Activated T-cell treated with anti-CD3 and anti-CD28 coated beads, Interleukin-2, amount 50 U/mL, for 4 hours (primary cell): ENCODE results near the gene TICRR. TPM values are rescaled to one million over a fixed set of nuclear protein-coding genes. Genes with fewer than 3 reads are reported as not detected.

ENCODE experiments used
- ATAC-seq, 2 donors: fragments of 200-7000 bp; cut with Tn5 transposase; one replicate each; pipeline ENCODE4 v1.10.0; 2021
- DNase-seq: peaks from one replicate; pipeline ENCODE4 v3.0.0-alpha.2; 2020
- H3K27me3 Mint-ChIP-seq: one replicate; pipeline ENCODE4 v1.8.0; 2021; ENCODE audit warnings: low read depth, mixed read lengths
- H3K36me3 Mint-ChIP-seq: one replicate; pipeline ENCODE4 v1.8.0; 2022; ENCODE audit warnings: mixed read lengths; ENCODE audit not compliant: insufficient read depth
- H3K4me1 Mint-ChIP-seq: one replicate; pipeline ENCODE4 v1.8.0; 2021; ENCODE audit warnings: low read depth, mixed read lengths
- H3K4me3 Mint-ChIP-seq: one replicate; pipeline ENCODE4 v1.8.0; 2021; ENCODE audit warnings: mild to moderate bottlenecking, moderate library complexity, mixed read lengths
- H3K9me3 Mint-ChIP-seq: one replicate; pipeline ENCODE4 v1.8.0; 2021; ENCODE audit warnings: mixed read lengths
- total RNA-seq, 3 donors: library from RNA; stranded (reverse); gene quantifications; one replicate each; pipeline ENCODE4 v1.2.1, GENCODE V29; 2021

The TICRR gene
- total RNA-seq, 3 donors from 2014 or later: 3.3 to 5.1 (median 4.5) TPM

DNA sequence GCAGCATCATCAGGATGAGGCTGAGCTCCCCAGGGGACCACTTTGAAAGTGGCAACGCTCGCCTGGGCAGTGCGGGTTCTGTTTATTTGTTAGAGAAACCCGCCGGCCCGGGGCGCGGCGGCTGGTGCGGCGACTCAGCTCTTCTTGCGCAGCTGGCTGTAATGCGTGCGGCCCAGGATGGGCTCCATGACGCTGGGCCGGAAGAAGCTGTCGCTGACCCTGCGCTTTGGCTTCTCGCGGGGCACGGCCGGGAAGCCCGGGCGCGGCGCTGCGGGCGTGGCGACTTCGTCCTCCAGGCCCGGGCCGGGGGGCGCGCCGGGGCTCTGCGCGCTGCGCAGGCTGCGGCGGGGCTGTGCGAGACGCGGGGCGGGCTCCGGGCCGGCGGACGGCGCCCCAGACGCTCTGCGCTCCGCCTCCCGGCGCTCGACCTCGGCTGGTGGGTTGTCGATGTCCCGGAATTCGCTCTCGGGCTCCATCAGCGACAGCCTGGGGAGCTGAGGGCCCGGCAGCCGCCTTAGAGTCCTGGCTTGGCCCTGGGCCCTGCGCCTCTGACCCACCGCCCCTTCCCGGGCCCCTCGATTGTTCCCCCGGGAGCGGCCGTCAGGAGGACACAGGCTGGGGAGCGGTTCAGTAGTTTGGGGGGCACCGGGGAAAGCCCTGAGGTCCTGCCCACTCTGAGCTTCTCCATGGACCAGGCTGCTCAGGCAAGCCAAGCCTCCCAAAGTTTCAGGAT lies 90.3 kb downstream of the TICRR start:
- no peaks in the 10 kb centered on the region for H3K36me3 Mint-ChIP-seq
- peak; percentile 72 for ATAC-seq
- H3K9me3 Mint-ChIP-seq: no peaks in the 10 kb centered on the region
- H3K4me1 Mint-ChIP-seq: peaks cover 3% of the 10 kb centered on the region
- no peak for DNase-seq
- H3K4me3 Mint-ChIP-seq: no peak overlapping the region
- peaks cover 26% of the 10 kb centered on the region for H3K27me3 Mint-ChIP-seq

DNA sequence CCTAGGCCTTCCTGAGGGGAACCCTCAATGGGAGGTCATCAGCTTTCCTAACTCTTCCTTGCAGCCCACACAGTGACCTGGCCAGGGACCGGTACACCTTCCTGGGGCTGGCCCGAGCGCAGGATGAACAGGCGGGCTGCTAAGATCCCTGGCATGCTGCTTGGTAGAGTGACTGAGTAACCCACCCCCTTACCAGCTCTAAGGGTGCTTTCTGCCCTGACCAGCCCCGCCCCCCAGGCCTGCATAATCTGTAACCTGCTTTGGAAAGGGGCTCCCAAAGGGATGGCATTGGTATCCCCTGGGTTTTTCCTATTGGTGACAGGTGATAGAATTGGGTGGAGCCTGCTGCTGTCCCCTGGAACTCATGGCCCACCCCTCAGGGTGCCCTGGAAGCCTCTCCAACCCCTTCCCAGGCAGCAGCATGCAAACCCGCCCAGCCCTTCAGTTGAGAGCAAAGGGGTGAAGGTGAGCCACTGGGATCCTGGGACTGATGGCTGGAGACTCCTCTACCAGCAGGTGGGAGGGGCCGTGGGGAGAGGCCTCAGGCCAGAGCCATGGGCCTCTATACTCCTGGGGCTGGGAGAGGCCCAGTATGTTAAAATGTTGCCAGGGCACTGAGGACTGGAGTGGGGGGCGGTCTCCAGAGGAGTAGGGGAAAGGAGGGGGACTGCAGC lies 91.1 kb downstream of the TICRR start:
- Mint-ChIP-seq H3K27me3 (peaks cover 24% of the 10 kb centered on the region), H3K36me3 (no peaks in the 10 kb centered on the region), H3K4me3 (no peak overlapping the region), H3K9me3 (no peaks in the 10 kb centered on the region), H3K4me1 (peaks cover 3% of the 10 kb centered on the region)
- DNase-seq: no peak
- no peak for ATAC-seq

DNA sequence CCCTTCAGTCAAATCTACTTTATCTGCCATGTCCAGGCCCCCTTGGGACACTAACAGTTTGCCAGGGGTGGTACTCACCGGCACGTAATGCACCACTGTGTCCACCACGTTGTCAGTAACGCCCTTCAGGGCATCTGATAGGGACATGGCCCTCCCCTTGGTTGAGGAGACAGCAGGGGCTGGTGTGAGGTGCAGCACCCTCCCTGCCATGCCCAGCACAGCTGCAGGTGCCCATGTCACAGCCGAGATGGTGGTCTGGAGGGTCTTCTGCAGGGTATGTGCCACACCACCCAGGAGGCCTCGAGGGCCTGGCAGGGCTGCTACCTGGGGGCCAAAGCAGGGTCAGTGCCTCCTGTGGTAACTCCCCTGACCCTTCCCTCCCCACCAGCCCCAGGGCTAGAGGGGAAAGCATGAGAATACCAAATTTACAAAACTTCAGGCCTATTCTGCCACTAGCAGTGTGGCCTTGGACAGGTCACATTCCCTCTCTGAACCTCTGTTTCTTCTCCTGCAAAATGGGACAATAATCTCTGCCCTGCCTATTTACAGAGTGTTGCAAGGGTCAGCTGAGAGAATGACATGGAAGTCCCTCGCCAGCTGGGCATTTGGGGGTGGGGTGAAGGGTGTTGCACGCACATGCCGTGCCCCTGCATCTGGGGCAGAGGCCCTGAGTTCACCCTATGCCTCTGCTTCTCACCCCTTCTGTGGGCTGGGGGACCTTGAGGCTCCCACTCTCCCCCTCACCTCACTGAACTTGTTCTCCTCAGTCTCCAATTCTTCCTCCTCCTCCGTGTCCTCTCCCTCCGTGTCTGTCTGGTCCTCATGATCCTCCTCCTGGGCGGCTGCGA lies 91.8 kb downstream of the TICRR start:
- Mint-ChIP-seq H3K36me3 (no peaks in the 10 kb centered on the region), H3K9me3 (no peaks in the 10 kb centered on the region), H3K4me1 (peaks cover 3% of the 10 kb centered on the region), H3K4me3 (no peak overlapping the region), H3K27me3 (peaks cover 24% of the 10 kb centered on the region)
- DNase-seq (no peak), ATAC-seq (no peak)

DNA sequence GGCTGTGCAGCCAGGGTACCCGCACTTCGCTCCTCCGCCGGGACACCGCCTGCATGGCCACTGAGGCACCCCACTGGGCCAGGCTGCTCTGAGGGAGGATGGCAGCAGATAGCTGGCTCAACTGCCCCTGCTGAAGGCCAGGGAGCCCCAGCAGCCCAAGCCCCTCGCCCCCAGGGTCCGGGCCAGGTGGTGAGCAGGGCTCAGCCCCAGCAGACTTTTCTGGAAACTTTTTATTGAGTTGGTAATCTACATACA lies 92.4 kb downstream of the TICRR start:
- DNase-seq (no peak), ATAC-seq (no peak)
- no peak overlapping the region for H3K4me3 Mint-ChIP-seq
- H3K36me3 Mint-ChIP-seq: no peaks in the 10 kb centered on the region
- H3K9me3 Mint-ChIP-seq: no peaks in the 10 kb centered on the region
- peaks cover 3% of the 10 kb centered on the region for H3K4me1 Mint-ChIP-seq
- H3K27me3 Mint-ChIP-seq: peaks cover 21% of the 10 kb centered on the region

DNA sequence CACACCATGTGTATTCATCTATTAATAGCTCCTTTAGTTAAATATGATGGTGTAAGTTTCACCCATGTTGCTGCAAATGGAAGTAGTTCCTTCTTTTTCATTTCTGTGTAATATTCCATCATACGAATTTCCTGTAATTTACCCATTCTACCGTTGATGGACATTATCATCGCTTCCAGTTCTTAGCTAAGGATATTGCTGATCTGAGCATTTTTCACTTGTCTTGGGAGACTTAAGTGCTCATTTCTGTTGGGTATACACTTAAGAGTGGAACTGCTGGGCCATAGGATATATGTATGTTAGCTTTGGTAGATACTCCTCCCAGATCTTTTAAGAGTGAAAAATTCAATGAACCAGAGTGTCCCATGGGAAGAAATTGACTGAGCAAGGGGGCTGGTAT lies 92.9 kb downstream of the TICRR start:
- no peak for DNase-seq
- H3K27me3 Mint-ChIP-seq: peaks cover 19% of the 10 kb centered on the region
- no peaks in the 10 kb centered on the region for H3K36me3 Mint-ChIP-seq
- ATAC-seq: no peak
- H3K9me3 Mint-ChIP-seq: no peaks in the 10 kb centered on the region
- H3K4me3 Mint-ChIP-seq: no peak overlapping the region
- peaks cover 3% of the 10 kb centered on the region for H3K4me1 Mint-ChIP-seq

DNA sequence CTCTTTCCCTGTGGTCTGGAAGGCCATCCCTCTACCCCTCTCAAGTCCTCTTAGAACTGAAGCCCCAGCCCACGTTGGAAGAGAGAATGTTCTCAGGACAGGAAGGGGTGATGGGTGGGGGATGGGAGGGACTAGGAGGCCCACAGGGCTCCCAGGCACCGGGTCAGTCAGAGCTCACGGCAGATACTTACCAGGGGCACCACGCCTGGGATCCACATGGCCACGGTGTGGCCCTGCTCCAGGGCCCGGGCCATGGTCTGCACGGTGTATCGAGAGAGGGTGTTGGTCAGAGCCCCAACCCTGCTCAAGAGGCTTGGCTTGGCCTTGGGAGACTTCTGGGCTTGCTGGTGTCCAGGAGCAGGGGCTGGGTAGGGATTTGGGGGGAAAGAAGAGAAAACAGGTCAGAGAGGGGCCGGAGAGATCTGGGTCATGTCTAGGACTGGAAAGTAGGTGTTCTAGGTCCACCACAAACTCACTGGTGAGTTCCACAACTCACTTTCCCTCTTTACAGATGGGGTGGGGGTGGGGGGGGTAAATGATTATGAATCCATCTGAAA lies 94.1 kb downstream of the TICRR start:
- no peaks in the 10 kb centered on the region for H3K9me3 Mint-ChIP-seq
- H3K4me3 Mint-ChIP-seq: no peak overlapping the region
- ATAC-seq (no peak), DNase-seq (no peak)
- H3K27me3 Mint-ChIP-seq: peaks cover 14% of the 10 kb centered on the region
- no peaks in the 10 kb centered on the region for H3K36me3 Mint-ChIP-seq
- H3K4me1 Mint-ChIP-seq: peaks cover 3% of the 10 kb centered on the region

DNA sequence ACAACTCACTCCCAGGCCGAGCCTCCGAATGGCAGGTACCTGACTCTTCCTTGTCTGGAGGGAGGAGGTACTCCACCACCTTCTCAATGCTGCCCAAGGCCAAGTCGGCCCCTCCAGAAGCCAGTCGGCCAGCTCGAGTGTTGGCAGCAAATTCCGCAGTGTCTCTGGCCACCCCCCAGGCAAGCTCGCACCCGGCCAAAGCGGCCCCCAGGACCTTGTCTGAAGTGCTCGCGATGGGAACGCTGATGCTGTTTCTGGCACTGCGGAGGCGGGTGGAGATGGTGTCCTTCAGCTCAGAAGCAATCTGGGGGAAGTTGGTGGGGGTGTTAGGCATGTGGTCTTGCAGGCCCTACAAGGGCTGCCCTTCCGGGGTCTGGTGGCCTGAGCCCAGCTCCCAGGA lies 94.7 kb downstream of the TICRR start:
- Mint-ChIP-seq H3K4me1 (peaks cover under 1% of the 10 kb centered on the region), H3K27me3 (peaks cover 9% of the 10 kb centered on the region), H3K36me3 (no peaks in the 10 kb centered on the region), H3K4me3 (no peak overlapping the region), H3K9me3 (no peaks in the 10 kb centered on the region)
- no peak for DNase-seq
- no peak for ATAC-seq

DNA sequence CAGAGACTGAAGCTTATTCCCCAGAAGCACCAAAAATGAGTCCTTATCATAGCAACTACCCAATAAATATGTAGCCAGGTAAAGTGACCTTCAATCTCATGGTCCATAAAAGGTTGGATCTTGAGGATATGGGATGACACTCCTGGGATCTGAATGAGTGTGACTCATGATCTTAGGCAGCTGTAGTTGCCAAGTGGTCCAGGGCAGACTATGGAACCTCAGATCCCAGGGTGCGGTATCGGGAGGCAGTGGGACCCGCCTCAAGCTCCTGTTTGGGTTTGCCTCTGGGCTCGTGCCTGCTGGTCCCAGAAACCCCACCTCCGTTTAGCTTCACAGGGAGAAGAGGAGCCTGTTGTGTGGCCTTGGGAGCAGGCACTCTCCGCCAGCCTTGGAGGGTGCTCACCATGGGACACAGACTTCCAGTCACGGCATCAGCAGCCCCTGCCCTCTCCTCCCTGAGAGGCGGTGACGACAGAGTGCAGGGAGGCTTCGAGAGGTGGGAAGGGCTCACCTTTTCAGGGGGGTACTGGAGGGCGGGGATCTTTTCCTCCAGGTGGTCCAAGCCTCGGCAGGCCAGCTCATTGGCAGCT lies 95.8 kb downstream of the TICRR start:
- Mint-ChIP-seq H3K27me3 (peaks cover 7% of the 10 kb centered on the region), H3K4me3 (no peak overlapping the region), H3K9me3 (no peaks in the 10 kb centered on the region), H3K4me1 (no peaks in the 10 kb centered on the region), H3K36me3 (no peaks in the 10 kb centered on the region)
- no peak for DNase-seq
- ATAC-seq: no peak

DNA sequence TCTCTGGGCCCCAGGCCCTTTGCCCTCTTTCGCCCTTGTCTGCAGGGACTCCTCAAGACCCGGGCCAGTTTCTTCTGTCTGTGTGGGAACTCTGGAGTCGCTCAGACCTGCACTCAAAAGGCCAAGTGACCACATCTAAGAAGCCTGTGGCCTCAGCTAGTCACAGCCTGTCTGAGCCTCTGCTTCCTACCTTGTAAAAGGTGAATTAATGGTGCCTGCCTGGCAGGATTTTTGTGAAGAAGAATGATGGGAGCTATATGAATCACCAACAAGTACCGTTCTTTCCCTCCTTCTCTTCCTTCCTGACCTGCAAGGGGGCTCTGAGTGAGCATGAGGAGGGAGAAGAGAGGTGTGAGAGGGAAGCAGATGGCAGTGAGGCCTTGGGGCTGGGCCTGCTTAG lies 96.4 kb downstream of the TICRR start:
- DNase-seq: no peak
- Mint-ChIP-seq H3K9me3 (no peaks in the 10 kb centered on the region), H3K27me3 (peaks cover 2% of the 10 kb centered on the region), H3K36me3 (no peaks in the 10 kb centered on the region), H3K4me3 (no peak overlapping the region), H3K4me1 (no peaks in the 10 kb centered on the region)
- ATAC-seq: no peak

DNA sequence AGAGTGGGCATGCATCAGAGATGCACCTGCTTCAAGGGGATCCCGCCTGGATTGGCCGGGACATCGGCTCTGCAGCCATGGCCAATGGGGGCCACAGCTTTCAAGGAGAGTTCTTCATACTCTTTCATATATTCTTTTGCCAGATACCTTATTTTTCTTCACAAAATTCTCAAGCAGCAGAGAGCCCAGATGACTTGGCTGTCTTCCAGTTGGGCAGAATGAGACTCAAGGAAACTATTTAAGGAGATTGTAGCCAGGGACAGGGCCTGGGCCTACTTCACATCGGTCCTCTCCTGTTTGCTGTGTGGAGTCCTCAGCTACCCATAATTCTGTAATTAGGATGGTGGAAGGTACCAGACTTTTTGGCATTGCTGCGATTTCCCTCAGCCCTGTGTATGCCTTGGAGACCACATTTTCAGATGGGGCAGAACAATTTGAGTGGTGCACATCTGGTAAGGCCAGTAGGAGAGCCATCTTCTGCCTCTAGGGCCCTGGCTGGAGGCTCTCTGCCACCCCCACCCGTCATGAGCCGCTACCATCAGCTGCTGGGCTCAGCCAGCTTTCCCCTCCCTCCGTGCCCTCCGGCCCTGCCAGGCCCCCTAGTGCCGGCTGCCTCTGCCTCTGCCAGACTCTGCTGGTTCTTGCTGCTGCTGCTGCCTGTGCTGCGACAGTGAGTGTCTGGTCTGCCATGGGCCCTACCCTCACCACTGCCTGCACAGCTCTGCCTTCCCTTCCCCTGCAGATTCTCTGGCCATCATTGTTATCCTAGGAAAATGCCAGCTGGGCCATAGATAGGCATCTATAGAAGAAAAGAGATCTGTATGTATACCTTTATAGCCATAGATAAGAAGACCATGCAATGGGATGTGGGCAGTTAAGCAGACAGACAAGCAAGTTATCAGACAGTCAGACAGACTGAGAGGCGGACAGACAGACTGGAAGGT lies 97.2 kb downstream of the TICRR start:
- H3K4me1 Mint-ChIP-seq: no peaks in the 10 kb centered on the region
- no peak overlapping the region for H3K4me3 Mint-ChIP-seq
- H3K36me3 Mint-ChIP-seq: no peaks in the 10 kb centered on the region
- ATAC-seq (no peak), DNase-seq (no peak)
- no peaks in the 10 kb centered on the region for H3K9me3 Mint-ChIP-seq
- H3K27me3 Mint-ChIP-seq: no peaks in the 10 kb centered on the region

DNA sequence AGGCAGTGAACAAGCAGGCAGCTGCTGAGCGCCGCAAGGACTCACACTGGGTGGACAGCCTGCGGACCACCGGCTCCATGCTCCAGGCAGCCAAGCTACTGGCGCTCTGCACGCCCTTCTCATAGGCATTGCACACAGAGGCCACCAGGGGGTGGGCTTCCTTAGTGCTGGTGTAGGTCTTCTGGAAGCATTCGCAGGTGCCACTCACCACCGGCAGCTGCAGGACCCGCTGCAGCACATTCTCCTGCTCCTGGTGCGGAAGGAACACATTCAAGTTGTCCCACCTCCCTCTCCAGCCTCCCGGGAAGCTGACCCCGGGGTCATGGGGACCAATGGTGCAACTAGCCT lies 97.9 kb downstream of the TICRR start:
- H3K27me3 Mint-ChIP-seq: no peaks in the 10 kb centered on the region
- no peaks in the 10 kb centered on the region for H3K4me1 Mint-ChIP-seq
- no peaks in the 10 kb centered on the region for H3K9me3 Mint-ChIP-seq
- no peaks in the 10 kb centered on the region for H3K36me3 Mint-ChIP-seq
- DNase-seq: no peak
- H3K4me3 Mint-ChIP-seq: no peak overlapping the region
- ATAC-seq: peak in 1 of 2 donors; percentile 51

DNA sequence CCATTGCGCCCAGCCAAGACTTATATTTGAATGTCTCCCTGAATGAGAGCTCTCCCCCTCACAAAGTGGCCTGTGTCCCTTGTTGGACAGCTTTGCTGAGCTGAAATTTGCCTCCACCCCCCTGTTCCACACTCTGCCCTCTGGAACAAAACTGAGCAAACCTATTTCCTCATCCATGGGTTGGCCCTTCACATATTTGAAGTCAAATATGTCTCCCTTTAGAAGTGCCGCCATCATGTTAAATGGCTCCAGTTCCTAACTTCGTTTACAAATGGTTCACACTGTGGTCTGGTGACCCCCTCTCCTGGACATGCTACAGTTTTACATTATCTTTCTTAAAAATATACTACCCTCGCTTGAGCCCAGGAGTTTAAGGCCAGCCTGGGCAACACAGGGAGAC lies 99.3 kb downstream of the TICRR start:
- peaks cover 4% of the 10 kb centered on the region for H3K27me3 Mint-ChIP-seq
- no peaks in the 10 kb centered on the region for H3K9me3 Mint-ChIP-seq
- no peak overlapping the region for H3K4me3 Mint-ChIP-seq
- DNase-seq: no peak
- H3K36me3 Mint-ChIP-seq: no peaks in the 10 kb centered on the region
- no peaks in the 10 kb centered on the region for H3K4me1 Mint-ChIP-seq
- no peak for ATAC-seq

DNA sequence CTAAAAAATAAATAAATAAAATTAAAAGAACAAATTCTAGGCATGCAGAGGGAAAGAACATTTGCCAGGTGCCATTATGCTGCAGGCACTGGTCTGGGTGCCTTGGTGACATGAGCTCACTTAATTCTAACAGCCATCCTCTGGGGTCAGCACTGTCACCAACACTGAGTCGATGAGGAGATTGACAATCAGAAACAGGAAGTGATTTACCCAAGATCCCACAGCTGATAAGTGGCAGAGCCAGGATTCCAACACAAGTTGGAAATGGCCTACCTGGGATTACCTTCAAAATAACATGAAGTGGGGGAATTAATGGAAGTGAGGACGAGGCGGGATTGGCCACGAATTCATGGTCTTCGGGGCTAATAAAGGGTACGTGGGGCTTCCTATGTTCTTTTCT lies 100.3 kb downstream of the TICRR start:
- no peaks in the 10 kb centered on the region for H3K9me3 Mint-ChIP-seq
- DNase-seq: no peak
- no peaks in the 10 kb centered on the region for H3K4me1 Mint-ChIP-seq
- H3K27me3 Mint-ChIP-seq: peaks cover 4% of the 10 kb centered on the region
- no peak overlapping the region for H3K4me3 Mint-ChIP-seq
- no peak for ATAC-seq
- no peaks in the 10 kb centered on the region for H3K36me3 Mint-ChIP-seq
